ENCODE measurements around the gene GTF2IRD1.

DNA sequence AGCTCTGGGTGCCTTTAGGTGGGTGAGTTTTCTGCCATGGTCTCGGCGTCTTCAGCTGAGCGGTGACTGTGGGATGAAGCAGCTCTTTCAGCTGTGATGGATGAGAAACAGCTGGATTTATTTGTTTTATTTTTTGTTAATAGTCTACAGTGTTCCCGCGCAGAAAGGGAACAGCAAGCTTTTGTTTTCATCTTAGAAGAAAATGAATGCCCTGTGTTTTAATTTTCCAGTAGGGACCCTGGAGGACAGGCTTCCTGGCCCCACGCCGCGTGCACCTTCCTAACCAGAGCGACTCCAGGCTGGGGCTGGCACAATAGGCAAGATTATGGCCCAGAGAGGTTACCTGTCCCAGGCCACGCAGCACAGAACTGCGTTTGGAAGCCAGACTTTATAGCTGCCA, 57.6 kb downstream of the GTF2IRD1 start:
- TF ChIP-seq, protein P1, sequence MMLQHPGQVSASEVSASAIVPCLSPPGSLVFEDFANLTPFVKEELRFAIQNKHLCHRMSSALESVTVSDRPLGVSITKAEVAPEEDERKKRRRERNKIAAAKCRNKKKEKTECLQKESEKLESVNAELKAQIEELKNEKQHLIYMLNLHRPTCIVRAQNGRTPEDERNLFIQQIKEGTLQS (CRISPR knock-in tag; conservative IDR thresholded peaks at IDR 0.05): no peak
- TF ChIP-seq, protein P2, sequence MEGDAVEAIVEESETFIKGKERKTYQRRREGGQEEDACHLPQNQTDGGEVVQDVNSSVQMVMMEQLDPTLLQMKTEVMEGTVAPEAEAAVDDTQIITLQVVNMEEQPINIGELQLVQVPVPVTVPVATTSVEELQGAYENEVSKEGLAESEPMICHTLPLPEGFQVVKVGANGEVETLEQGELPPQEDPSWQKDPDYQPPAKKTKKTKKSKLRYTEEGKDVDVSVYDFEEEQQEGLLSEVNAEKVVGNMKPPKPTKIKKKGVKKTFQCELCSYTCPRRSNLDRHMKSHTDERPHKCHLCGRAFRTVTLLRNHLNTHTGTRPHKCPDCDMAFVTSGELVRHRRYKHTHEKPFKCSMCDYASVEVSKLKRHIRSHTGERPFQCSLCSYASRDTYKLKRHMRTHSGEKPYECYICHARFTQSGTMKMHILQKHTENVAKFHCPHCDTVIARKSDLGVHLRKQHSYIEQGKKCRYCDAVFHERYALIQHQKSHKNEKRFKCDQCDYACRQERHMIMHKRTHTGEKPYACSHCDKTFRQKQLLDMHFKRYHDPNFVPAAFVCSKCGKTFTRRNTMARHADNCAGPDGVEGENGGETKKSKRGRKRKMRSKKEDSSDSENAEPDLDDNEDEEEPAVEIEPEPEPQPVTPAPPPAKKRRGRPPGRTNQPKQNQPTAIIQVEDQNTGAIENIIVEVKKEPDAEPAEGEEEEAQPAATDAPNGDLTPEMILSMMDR (IDR thresholded peaks at IDR 0.05): no peak
- TF ChIP-seq CBFB (CRISPR knock-in tag; IDR thresholded peaks at IDR 0.05; ENCODE audit: low read depth) (no peak), TEAD4 (CRISPR knock-in tag; IDR thresholded peaks at IDR 0.05) (no peak), SMAD4 (CRISPR knock-in tag; IDR thresholded peaks at IDR 0.05) (no peak), ZNF423 (CRISPR knock-in tag; IDR thresholded peaks at IDR 0.05) (no peak), CREB1 (CRISPR knock-in tag; IDR thresholded peaks at IDR 0.05) (no peak), ZNF671 (CRISPR knock-in tag; IDR thresholded peaks at IDR 0.05) (no peak)
- TF ChIP-seq, protein P3, sequence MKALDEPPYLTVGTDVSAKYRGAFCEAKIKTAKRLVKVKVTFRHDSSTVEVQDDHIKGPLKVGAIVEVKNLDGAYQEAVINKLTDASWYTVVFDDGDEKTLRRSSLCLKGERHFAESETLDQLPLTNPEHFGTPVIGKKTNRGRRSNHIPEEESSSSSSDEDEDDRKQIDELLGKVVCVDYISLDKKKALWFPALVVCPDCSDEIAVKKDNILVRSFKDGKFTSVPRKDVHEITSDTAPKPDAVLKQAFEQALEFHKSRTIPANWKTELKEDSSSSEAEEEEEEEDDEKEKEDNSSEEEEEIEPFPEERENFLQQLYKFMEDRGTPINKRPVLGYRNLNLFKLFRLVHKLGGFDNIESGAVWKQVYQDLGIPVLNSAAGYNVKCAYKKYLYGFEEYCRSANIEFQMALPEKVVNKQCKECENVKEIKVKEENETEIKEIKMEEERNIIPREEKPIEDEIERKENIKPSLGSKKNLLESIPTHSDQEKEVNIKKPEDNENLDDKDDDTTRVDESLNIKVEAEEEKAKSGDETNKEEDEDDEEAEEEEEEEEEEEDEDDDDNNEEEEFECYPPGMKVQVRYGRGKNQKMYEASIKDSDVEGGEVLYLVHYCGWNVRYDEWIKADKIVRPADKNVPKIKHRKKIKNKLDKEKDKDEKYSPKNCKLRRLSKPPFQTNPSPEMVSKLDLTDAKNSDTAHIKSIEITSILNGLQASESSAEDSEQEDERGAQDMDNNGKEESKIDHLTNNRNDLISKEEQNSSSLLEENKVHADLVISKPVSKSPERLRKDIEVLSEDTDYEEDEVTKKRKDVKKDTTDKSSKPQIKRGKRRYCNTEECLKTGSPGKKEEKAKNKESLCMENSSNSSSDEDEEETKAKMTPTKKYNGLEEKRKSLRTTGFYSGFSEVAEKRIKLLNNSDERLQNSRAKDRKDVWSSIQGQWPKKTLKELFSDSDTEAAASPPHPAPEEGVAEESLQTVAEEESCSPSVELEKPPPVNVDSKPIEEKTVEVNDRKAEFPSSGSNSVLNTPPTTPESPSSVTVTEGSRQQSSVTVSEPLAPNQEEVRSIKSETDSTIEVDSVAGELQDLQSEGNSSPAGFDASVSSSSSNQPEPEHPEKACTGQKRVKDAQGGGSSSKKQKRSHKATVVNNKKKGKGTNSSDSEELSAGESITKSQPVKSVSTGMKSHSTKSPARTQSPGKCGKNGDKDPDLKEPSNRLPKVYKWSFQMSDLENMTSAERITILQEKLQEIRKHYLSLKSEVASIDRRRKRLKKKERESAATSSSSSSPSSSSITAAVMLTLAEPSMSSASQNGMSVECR (CRISPR knock-in tag; IDR thresholded peaks at IDR 0.05; ENCODE audit: borderline replicate concordance): no peak
- TF ChIP-seq, protein P4, sequence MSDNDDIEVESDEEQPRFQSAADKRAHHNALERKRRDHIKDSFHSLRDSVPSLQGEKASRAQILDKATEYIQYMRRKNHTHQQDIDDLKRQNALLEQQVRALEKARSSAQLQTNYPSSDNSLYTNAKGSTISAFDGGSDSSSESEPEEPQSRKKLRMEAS (CRISPR knock-in tag; IDR thresholded peaks at IDR 0.05): no peak
